Measurements from ENCODE around the gene ZDHHC23.

Gene ZDHHC23

DNA sequence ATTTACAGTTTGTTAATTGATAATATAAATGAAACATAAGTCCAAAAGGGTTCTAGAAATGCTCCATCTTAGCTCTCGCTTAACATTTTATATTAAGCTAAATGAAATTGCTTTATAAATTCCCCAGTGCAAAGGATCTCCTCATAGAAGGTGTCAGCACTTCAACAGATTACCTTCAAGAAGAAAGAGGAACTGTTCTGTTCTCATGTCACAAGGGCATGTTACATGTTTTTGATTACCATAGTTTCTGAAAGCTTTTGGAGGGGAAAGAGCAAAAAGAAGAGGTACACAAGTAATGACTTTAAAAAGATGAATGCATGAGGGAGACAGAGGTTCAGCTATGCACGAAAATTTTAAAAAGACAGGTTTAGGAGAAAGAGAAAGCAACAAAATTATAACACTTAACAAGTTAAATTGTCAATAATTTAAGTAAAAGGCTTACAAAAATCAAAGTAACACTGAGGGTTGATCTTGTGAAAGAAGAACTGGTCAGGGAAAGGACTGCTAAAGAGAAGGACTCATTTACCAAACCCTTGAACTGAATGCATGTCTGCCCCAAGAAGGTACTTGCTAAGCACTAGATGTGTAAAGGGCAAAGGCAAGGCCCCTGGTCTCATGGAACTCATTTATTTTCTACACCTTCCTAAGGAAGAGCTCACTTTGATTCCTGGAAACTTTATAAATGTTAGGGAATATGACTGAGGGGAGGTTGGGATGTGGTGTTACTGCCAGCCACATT lies 63.4 kb downstream of the ZDHHC23 start:
- no peak for DNase-seq

All from suppressor macrophage treated with lipopolysaccharide for 1 hour (primary cell).